SK-N-SH (cell line): ENCODE measurements around the gene ITIH2. TPM values are rescaled to one million over a fixed set of nuclear protein-coding genes. Genes with fewer than 3 reads are reported as not detected.

Experiments
- CTCF ChIA-PET: fragments of 300-600, 350-600 bp; formaldehyde crosslinking; extraction: SDS; loops from one replicate; lab custom pipeline; 2021; lab: Yijun Ruan, JAX
- POLR2A ChIA-PET: fragments of 350-600 bp; sonication (Branson Sonifier 250); formaldehyde crosslinking; extraction: SDS; loops from one replicate; lab custom pipeline; 2020; ENCODE audit warnings: antibody characterized with exemption, inconsistent platforms; lab: Yijun Ruan, JAX
- DNase-seq: peaks from one replicate; pipeline ENCODE4 v3.0.0; 2012
- H2AFZ ChIP-seq: fragments of 200-600 bp; sonication (generic); 2 replicates; pipeline ENCODE4 v1.8.1; 2016; ENCODE audit warnings: antibody characterized with exemption, mild to moderate bottlenecking, low read depth
- H3F3A ChIP-seq: fragments of 200-600 bp; sonication (generic); replicated peaks from 2 replicates; pipeline ENCODE3; 2016; ENCODE audit warnings: antibody characterized with exemption, mild to moderate bottlenecking; ENCODE audit not compliant: insufficient read depth
- H3K27ac ChIP-seq, 2 experiments: fragments of 200-500 bp in 1 of 2; fragments of 200-600 bp in 1 of 2; sonication (Bioruptor generic) in 1 of 2; sonication (generic), shearing (Covaris generic) in 1 of 2; 2 replicates each; pipeline versions ENCODE4 v1.5.1 to v1.6.1; 2014 to 2016; ENCODE audit warnings: low read depth in 2 of 2, inconsistent platforms in 1 of 2, low read length in 1 of 2, mild to moderate bottlenecking in 1 of 2, mixed read lengths in 1 of 2
- H3K27me3 ChIP-seq: fragments of 200-600 bp; sonication (generic), shearing (Covaris generic); 2 replicates; pipeline ENCODE4 v1.6.1; 2016; ENCODE audit warnings: mixed run types; ENCODE audit not compliant: insufficient read depth
- H3K36me3 ChIP-seq, 2 experiments: fragments of 200-500 bp in 1 of 2; fragments of 200-600 bp in 1 of 2; sonication (Bioruptor generic) in 1 of 2; sonication (generic) in 1 of 2; replicated peaks in 1 of 2; 2 replicates each; pipeline versions ENCODE3 to v1.5.1; 2014 to 2016; ENCODE audit warnings: low read length in 1 of 2, mild to moderate bottlenecking in 1 of 2; ENCODE audit not compliant: insufficient read depth in 2 of 2, control insufficient read depth in 1 of 2
- H3K4me1 ChIP-seq, 2 experiments: fragments of 200-500 bp in 1 of 2; fragments of 200-600 bp in 1 of 2; sonication (Bioruptor generic) in 1 of 2; sonication (generic), shearing (Covaris generic) in 1 of 2; 2 replicates each; pipeline versions ENCODE4 v1.5.1 to v1.6.1; 2014 to 2016; ENCODE audit warnings: low read depth in 1 of 2, low read length in 1 of 2, mixed run types in 1 of 2; ENCODE audit not compliant: insufficient read depth in 2 of 2, control insufficient read depth in 1 of 2
- H3K4me2 ChIP-seq: fragments of 200-600 bp; sonication (generic), shearing (Covaris generic); 2 replicates; pipeline ENCODE4 v1.6.1; 2017; ENCODE audit warnings: mixed run types
- H3K4me3 ChIP-seq, 2 experiments: fragments of 200-500 bp in 1 of 2; fragments of 200-600 bp in 1 of 2; sonication (Bioruptor generic) in 1 of 2; sonication (generic), shearing (Covaris generic) in 1 of 2; 2 replicates each; pipeline versions ENCODE4 v1.5.1 to v1.8.1; 2014 to 2016; ENCODE audit warnings: low read depth in 2 of 2, inconsistent platforms in 1 of 2, low read length in 1 of 2, mild to moderate bottlenecking in 1 of 2, mixed read lengths in 1 of 2, moderate library complexity in 1 of 2
- H3K79me2 ChIP-seq: fragments of 200-600 bp; sonication (generic); 2 replicates; pipeline ENCODE4 v1.8.1; 2017; ENCODE audit warnings: mild to moderate bottlenecking; ENCODE audit not compliant: insufficient read depth
- H3K9ac ChIP-seq: fragments of 200-600 bp; sonication (generic); 2 replicates; pipeline ENCODE4 v1.6.1; 2017; ENCODE audit warnings: mixed run types
- H3K9me2 ChIP-seq: fragments of 200-600 bp; sonication (generic); 2 replicates; pipeline ENCODE4 v1.6.1; 2017; ENCODE audit warnings: mixed run types
- H3K9me3 ChIP-seq: fragments of 200-600 bp; sonication (generic); 2 replicates; pipeline ENCODE4 v1.6.1; 2017; ENCODE audit warnings: mixed run types, mild to moderate bottlenecking, moderate library complexity
- H4K20me1 ChIP-seq: fragments of 200-600 bp; sonication (generic); 2 replicates; pipeline ENCODE4 v1.6.1; 2017; ENCODE audit warnings: mild to moderate bottlenecking, mixed run types; ENCODE audit not compliant: insufficient read depth
- ELF1 ChIP-seq: IDR thresholded peaks from 2 replicates; pipeline ENCODE4 v1.4.0; 2012
- EZH2phosphoT487 ChIP-seq: fragments of 200-600 bp; sonication (generic); IDR thresholded peaks from 2 replicates; pipeline ENCODE4 v1.6.1; 2017; ENCODE audit warnings: low read depth, mixed run types, mild to moderate bottlenecking, antibody characterized with exemption, moderate library complexity, borderline replicate concordance
- FOSL2 ChIP-seq: IDR thresholded peaks from 2 replicates; pipeline ENCODE4 v1.4.0; 2012; ENCODE audit warnings: low read depth, mild to moderate bottlenecking, moderate library complexity, borderline replicate concordance
- FOXJ3 ChIP-seq: sonication (generic); formaldehyde crosslinking; IDR thresholded peaks from 2 replicates; pipeline ENCODE4 v1.5.1; 2020; ENCODE audit warnings: mild to moderate bottlenecking, missing genetic modification reagents
- FOXM1 ChIP-seq: IDR thresholded peaks from 2 replicates; pipeline ENCODE4 v1.4.0; 2012; ENCODE audit warnings: low read depth, mild to moderate bottlenecking
- GABPA ChIP-seq: IDR thresholded peaks from 2 replicates; pipeline ENCODE4 v1.4.0; 2012; ENCODE audit warnings: low read depth, mild to moderate bottlenecking
- GATA2 ChIP-seq: sonication (generic); formaldehyde crosslinking; IDR thresholded peaks from 2 replicates; pipeline ENCODE4 v1.5.0; 2020; ENCODE audit warnings: mild to moderate bottlenecking, missing genetic modification reagents
- MEF2A ChIP-seq: IDR thresholded peaks from 2 replicates; pipeline ENCODE4 v1.4.0; 2012; ENCODE audit warnings: low read depth, borderline replicate concordance
- MXI1 ChIP-seq: IDR thresholded peaks from 2 replicates; pipeline ENCODE4 v1.6.1; 2012; ENCODE audit warnings: mild to moderate bottlenecking, low read depth, low read length, improper control_type of control experiment
- POLR2AphosphoS5 ChIP-seq: IDR thresholded peaks from 2 replicates; pipeline ENCODE4 v1.6.1; 2012; ENCODE audit warnings: low read depth, low read length
- RFX5 ChIP-seq: IDR thresholded peaks from 2 replicates; pipeline ENCODE4 v1.6.1; 2012; ENCODE audit warnings: mild to moderate bottlenecking, improper control_type of control experiment, low read length
- SIN3A ChIP-seq: IDR thresholded peaks from 2 replicates; pipeline ENCODE4 v1.6.1; 2012; ENCODE audit warnings: low read depth, mild to moderate bottlenecking, low read length, moderate library complexity, borderline replicate concordance
- SMC3 ChIP-seq: IDR thresholded peaks from 2 replicates; pipeline ENCODE4 v1.6.1; 2012; ENCODE audit warnings: low read depth, low read length, improper control_type of control experiment
- TAF1 ChIP-seq: IDR thresholded peaks from 2 replicates; pipeline ENCODE4 v1.6.1; 2012; ENCODE audit warnings: low read depth, mild to moderate bottlenecking, low read length, moderate library complexity, borderline replicate concordance
- YY1 ChIP-seq: IDR thresholded peaks from 2 replicates; pipeline ENCODE4 v1.4.0; 2012; ENCODE audit warnings: low read depth, mild to moderate bottlenecking
- WGBS: methylation state at CpG from one replicate; pipeline ENCODE4 v1.1.6; 2017; ENCODE audit warnings: low lambda C conversion rate; 5-methylcytosine and 5-hydroxymethylcytosine counted together
- polyA plus RNA-seq, 3 experiments: library from polyadenylated mRNA; depleted of rRNA; stranded (reverse); fragments of >200 nt; gene quantifications; 2 replicates each; pipeline ENCODE4 v1.2.3, GENCODE V29; 2012
- TF ChIP-seq, protein P1 (sequence below): IDR thresholded peaks from 2 replicates; pipeline ENCODE4 v1.4.0; 2012; ENCODE audit warnings: low read depth
- TF ChIP-seq, protein P2 (sequence below): IDR thresholded peaks from 2 replicates; pipeline ENCODE4 v1.4.0; 2012; ENCODE audit warnings: low read depth, borderline replicate concordance
- TF ChIP-seq, protein P3 (sequence below): IDR thresholded peaks from 2 replicates; pipeline ENCODE4 v1.6.1; 2012; ENCODE audit warnings: mild to moderate bottlenecking, low read depth, low read length, moderate library complexity
- TF ChIP-seq, protein P4 (sequence below): fragments of 150-350 bp; IDR thresholded peaks from 2 replicates; pipeline ENCODE4 v1.6.1; 2017; ENCODE audit warnings: antibody characterized with exemption, low read length, low read depth, borderline replicate concordance

Gene ITIH2
- polyA plus RNA-seq, 1 of the 3 experiments (the other 2 are of a cell fraction) = not detected

DNA sequence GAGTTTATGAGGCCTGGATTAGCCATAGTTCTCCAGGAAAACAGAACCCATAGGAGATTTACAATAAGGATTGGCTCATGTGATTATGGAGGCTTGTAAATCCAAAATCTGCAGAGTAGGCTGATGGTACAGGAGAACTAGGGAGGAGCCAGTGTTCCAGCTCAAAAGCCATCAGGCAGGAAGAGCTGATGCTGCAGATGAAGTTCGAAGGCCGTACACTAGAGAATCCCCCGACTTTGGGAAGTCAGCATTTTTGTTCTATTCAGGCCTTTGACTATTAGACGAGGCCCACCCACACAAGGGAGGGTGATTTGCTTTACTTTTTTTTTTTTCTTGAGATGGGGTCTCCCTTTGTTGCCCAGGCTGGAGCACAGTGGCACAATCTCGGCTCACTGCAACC is 47.1 kb downstream of the ITIH2 start:
- CTCF ChIA-PET = interaction anchor here (1.8 kb wide), 1 partner anchor 58 kb away, joined by 3 read pairs; no protein-coding TSS in a partner anchor
- H2AFZ ChIP-seq = no peak overlapping the region
- no peaks in the 10 kb centered on the region for H4K20me1 ChIP-seq

DNA sequence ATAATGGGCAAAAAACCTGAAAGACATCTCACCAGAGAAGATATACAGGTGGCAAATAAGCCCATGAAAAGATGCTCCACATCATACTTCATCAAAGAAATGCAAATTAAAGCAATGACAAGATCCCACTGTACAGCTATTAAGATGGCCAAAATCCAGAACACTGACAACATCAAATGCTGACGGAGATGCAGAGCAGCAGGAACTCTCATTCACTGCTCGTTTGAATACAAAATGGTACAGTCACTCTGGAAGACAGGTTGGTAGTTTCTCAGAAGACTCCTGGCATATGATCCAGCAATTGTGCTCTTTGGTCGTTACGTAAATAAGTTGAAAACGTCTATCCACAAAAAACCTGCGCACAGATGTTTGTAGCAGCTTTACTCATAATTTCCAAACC is 49.1 kb downstream of the ITIH2 start:
- POLR2A ChIA-PET = no interaction called here
- no peak overlapping the region for H3K4me3 ChIP-seq
- H3F3A ChIP-seq = peaks cover 7% of the 10 kb centered on the region
- no peaks in the 10 kb centered on the region for H3K27me3 ChIP-seq
- WGBS = 97% methylated on average over 6 of the region's 6 CpGs
- no peak overlapping the region for H3K9ac ChIP-seq
- H3K9me2 ChIP-seq = no peaks in the 10 kb centered on the region
- peaks cover 37 to 47% of the 10 kb centered on the region in 2 experiments for H3K36me3 ChIP-seq
- no peak for DNase-seq
- TF ChIP-seq, protein P1, sequence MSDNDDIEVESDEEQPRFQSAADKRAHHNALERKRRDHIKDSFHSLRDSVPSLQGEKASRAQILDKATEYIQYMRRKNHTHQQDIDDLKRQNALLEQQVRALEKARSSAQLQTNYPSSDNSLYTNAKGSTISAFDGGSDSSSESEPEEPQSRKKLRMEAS = no peak
- TF ChIP-seq YY1 (no peak), TAF1 (no peak), FOSL2 (no peak), SIN3A (no peak), RFX5 (no peak), FOXM1 (no peak), EZH2phosphoT487 (no peak), MXI1 (no peak), GATA2 (no peak), MEF2A (no peak), FOXJ3 (no peak), SMC3 (no peak), ELF1 (no peak), POLR2AphosphoS5 (no peak), GABPA (no peak)
- TF ChIP-seq, protein P2, sequence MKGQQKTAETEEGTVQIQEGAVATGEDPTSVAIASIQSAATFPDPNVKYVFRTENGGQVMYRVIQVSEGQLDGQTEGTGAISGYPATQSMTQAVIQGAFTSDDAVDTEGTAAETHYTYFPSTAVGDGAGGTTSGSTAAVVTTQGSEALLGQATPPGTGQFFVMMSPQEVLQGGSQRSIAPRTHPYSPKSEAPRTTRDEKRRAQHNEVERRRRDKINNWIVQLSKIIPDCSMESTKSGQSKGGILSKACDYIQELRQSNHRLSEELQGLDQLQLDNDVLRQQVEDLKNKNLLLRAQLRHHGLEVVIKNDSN = no peak
- TF ChIP-seq, protein P3, sequence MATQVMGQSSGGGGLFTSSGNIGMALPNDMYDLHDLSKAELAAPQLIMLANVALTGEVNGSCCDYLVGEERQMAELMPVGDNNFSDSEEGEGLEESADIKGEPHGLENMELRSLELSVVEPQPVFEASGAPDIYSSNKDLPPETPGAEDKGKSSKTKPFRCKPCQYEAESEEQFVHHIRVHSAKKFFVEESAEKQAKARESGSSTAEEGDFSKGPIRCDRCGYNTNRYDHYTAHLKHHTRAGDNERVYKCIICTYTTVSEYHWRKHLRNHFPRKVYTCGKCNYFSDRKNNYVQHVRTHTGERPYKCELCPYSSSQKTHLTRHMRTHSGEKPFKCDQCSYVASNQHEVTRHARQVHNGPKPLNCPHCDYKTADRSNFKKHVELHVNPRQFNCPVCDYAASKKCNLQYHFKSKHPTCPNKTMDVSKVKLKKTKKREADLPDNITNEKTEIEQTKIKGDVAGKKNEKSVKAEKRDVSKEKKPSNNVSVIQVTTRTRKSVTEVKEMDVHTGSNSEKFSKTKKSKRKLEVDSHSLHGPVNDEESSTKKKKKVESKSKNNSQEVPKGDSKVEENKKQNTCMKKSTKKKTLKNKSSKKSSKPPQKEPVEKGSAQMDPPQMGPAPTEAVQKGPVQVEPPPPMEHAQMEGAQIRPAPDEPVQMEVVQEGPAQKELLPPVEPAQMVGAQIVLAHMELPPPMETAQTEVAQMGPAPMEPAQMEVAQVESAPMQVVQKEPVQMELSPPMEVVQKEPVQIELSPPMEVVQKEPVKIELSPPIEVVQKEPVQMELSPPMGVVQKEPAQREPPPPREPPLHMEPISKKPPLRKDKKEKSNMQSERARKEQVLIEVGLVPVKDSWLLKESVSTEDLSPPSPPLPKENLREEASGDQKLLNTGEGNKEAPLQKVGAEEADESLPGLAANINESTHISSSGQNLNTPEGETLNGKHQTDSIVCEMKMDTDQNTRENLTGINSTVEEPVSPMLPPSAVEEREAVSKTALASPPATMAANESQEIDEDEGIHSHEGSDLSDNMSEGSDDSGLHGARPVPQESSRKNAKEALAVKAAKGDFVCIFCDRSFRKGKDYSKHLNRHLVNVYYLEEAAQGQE = no peak
- TF ChIP-seq, protein P4, sequence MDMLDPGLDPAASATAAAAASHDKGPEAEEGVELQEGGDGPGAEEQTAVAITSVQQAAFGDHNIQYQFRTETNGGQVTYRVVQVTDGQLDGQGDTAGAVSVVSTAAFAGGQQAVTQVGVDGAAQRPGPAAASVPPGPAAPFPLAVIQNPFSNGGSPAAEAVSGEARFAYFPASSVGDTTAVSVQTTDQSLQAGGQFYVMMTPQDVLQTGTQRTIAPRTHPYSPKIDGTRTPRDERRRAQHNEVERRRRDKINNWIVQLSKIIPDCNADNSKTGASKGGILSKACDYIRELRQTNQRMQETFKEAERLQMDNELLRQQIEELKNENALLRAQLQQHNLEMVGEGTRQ = no peak
- no peaks in the 10 kb centered on the region for H3K9me3 ChIP-seq
- H2AFZ ChIP-seq = no peak overlapping the region
- no peaks in the 10 kb centered on the region for H3K79me2 ChIP-seq
- no peak overlapping the region for H3K4me2 ChIP-seq
- H3K4me1 ChIP-seq = no peaks in the 10 kb centered on the region
- CTCF ChIA-PET = interaction anchor here (1.8 kb wide), 1 partner anchor 56 kb away, joined by 3 read pairs; no protein-coding TSS in a partner anchor
- H4K20me1 ChIP-seq = no peaks in the 10 kb centered on the region
- no peak overlapping the region for H3K27ac ChIP-seq

More for the DNA sequence above, 47.1 kb downstream of the ITIH2 start:
- no peak overlapping the region for H3K4me3 ChIP-seq
- H3K36me3 ChIP-seq = peaks cover 18 to 28% of the 10 kb centered on the region in 2 experiments
- no peaks in the 10 kb centered on the region for H3K79me2 ChIP-seq
- 95% methylated on average over 5 of the region's 5 CpGs for WGBS
- H3K9me3 ChIP-seq = no peaks in the 10 kb centered on the region
- H3K4me2 ChIP-seq = no peak overlapping the region
- no peaks in the 10 kb centered on the region for H3K27me3 ChIP-seq
- no peak for TF ChIP-seq YY1
- no peak overlapping the region for H3K9ac ChIP-seq
- POLR2A ChIA-PET = no interaction called here
- no peak for DNase-seq
- no peaks in the 10 kb centered on the region for H3K4me1 ChIP-seq
- H3K27ac ChIP-seq = no peak overlapping the region
- H3K9me2 ChIP-seq = no peaks in the 10 kb centered on the region
- H3F3A ChIP-seq = no peaks in the 10 kb centered on the region
